MM.1S (cell line): ENCODE results near the gene DRC7.

Source experiments
- EZH2 ChIP-seq: fragments of 300-600 bp; sonication (generic); optimal IDR thresholded peaks from 2 replicates; pipeline ENCODE3; 2017; ENCODE audit warnings: low read depth, mild to moderate bottlenecking, antibody characterized with exemption, low read length, mixed read lengths
- TF ChIP-seq, protein P1 (sequence below): fragments of 300-600 bp; sonication (generic); IDR thresholded peaks from 2 replicates; pipeline ENCODE4 v1.5.1; 2016; ENCODE audit warnings: antibody characterized with exemption, low read length, mixed read lengths

DNA sequence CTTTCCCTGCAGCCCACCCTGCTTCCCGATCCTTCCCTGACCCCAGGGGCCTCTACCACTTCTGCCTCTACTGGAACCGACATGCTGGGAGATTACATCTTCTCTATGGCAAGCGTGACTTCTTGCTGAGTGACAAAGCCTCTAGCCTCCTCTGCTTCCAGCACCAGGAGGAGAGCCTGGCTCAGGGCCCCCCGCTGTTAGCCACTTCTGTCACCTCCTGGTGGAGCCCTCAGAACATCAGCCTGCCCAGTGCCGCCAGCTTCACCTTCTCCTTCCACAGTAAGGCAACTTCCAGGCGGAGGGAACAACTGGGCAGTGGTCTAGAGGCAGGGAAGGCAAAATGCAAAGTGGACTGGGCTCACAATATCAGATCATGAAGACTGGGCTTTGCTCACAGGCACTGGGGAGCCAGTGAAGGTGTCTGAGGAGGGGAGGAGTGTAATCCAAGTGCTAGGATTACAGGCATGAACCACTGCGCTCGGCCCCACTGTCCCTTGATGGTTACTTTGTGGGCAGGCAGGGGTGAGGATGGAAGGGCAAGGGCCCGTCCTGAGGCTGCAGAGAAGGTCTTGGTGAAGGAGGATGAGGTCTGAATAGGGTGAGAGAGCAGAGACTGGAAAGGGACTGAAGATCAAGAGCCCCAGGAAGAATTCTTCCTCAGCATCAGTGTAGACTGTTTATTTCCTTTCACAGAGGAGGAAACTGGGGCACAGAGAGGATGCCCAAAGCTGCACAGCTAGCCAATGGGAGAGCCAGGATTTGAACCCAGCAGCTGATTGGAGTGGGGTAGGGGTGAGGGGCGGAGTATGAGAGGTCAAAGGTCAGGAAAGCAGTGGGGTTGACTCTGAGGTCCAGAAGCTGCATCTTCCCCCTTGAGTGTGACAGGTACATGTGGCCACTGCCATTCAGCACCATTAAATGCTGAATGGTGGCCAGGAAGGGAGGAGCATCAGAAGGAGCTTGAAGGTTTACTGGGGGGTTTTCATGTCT lies 43.0 kb upstream of the DRC7 start:
- TF ChIP-seq, protein P1, sequence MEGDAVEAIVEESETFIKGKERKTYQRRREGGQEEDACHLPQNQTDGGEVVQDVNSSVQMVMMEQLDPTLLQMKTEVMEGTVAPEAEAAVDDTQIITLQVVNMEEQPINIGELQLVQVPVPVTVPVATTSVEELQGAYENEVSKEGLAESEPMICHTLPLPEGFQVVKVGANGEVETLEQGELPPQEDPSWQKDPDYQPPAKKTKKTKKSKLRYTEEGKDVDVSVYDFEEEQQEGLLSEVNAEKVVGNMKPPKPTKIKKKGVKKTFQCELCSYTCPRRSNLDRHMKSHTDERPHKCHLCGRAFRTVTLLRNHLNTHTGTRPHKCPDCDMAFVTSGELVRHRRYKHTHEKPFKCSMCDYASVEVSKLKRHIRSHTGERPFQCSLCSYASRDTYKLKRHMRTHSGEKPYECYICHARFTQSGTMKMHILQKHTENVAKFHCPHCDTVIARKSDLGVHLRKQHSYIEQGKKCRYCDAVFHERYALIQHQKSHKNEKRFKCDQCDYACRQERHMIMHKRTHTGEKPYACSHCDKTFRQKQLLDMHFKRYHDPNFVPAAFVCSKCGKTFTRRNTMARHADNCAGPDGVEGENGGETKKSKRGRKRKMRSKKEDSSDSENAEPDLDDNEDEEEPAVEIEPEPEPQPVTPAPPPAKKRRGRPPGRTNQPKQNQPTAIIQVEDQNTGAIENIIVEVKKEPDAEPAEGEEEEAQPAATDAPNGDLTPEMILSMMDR, result no peak
- TF ChIP-seq EZH2, result no peak
